ENCODE measurements around the gene KCNQ4.

KCNQ4 gene

GRCh38 chr1:40803902-40804301, 20.3 kb downstream of the KCNQ4 start:
- TF ChIP-seq FOXM1 (IDR thresholded peaks at IDR 0.05; ENCODE audit: borderline replicate concordance) (no peak), ARNT (IDR thresholded peaks at IDR 0.05) (no peak), LEF1 (IDR thresholded peaks at IDR 0.05; ENCODE audit: borderline replicate concordance) (no peak), CTBP1 (IDR thresholded peaks at IDR 0.05; ENCODE audit: borderline replicate concordance) (no peak), TARDBP (IDR thresholded peaks at IDR 0.05) (no peak), FOXK2 (IDR thresholded peaks at IDR 0.05) (no peak), SUZ12 (IDR thresholded peaks at IDR 0.05) (no peak), BHLHE40 (IDR thresholded peaks at IDR 0.05; ENCODE audit: borderline replicate concordance) (no peak), L3MBTL2 (conservative IDR thresholded peaks at IDR 0.05) (no peak), PKNOX1 (IDR thresholded peaks at IDR 0.05) (no peak), ZNF384 (IDR thresholded peaks at IDR 0.05) (no peak), NFRKB (IDR thresholded peaks at IDR 0.05) (no peak), SP1 (IDR thresholded peaks at IDR 0.05) (no peak), FOXA1 (IDR thresholded peaks at IDR 0.05) (no peak), ELF4 (IDR thresholded peaks at IDR 0.05) (no peak)
- ChIA-PET POLR2A (no interaction called here), CTCF (no interaction called here)
- DNase-seq (ENCODE audit: extremely low spot score) = no peak

GRCh38 chr1:40806240-40806639, 22.7 kb downstream of the KCNQ4 start:
- TF ChIP-seq BHLHE40 (IDR thresholded peaks at IDR 0.05; ENCODE audit: borderline replicate concordance) (no peak), ZNF384 (IDR thresholded peaks at IDR 0.05) (no peak), ARNT (IDR thresholded peaks at IDR 0.05) (no peak), ELF4 (IDR thresholded peaks at IDR 0.05) (no peak), HDGF (IDR thresholded peaks at IDR 0.05; ENCODE audit: borderline replicate concordance) (no peak), SUZ12 (IDR thresholded peaks at IDR 0.05) (no peak), CTBP1 (IDR thresholded peaks at IDR 0.05; ENCODE audit: borderline replicate concordance) (no peak), FOXM1 (IDR thresholded peaks at IDR 0.05; ENCODE audit: borderline replicate concordance) (no peak), LEF1 (IDR thresholded peaks at IDR 0.05; ENCODE audit: borderline replicate concordance) (no peak), FOXA1 (IDR thresholded peaks at IDR 0.05) (no peak), FOXK2 (IDR thresholded peaks at IDR 0.05) (no peak), L3MBTL2 (conservative IDR thresholded peaks at IDR 0.05) (no peak), SP1 (IDR thresholded peaks at IDR 0.05) (no peak), PKNOX1 (IDR thresholded peaks at IDR 0.05) (no peak), TARDBP (IDR thresholded peaks at IDR 0.05) (no peak), NFRKB (IDR thresholded peaks at IDR 0.05) (no peak)
- CTCF ChIA-PET = interaction anchor here (1.5 kb wide), 1 partner anchor 32 kb away, joined by 5 read pairs; no protein-coding TSS in a partner anchor
- POLR2A ChIA-PET = no interaction called here
- no peak for DNase-seq (ENCODE audit: extremely low spot score)

GRCh38 chr1:40806731-40807695, 23.4 kb downstream of the KCNQ4 start:
- POLR2A ChIA-PET = no interaction called here
- TF ChIP-seq HDGF (IDR thresholded peaks at IDR 0.05; ENCODE audit: borderline replicate concordance) = no peak
- TF ChIP-seq TARDBP (IDR thresholded peaks at IDR 0.05) = no peak
- TF ChIP-seq PKNOX1 (IDR thresholded peaks at IDR 0.05) = no peak
- TF ChIP-seq CTBP1 (IDR thresholded peaks at IDR 0.05; ENCODE audit: borderline replicate concordance) = no peak
- no peak for TF ChIP-seq FOXM1 (IDR thresholded peaks at IDR 0.05; ENCODE audit: borderline replicate concordance)
- TF ChIP-seq LEF1 (IDR thresholded peaks at IDR 0.05; ENCODE audit: borderline replicate concordance) = no peak
- TF ChIP-seq NFRKB (IDR thresholded peaks at IDR 0.05) = no peak
- TF ChIP-seq ZNF384 (IDR thresholded peaks at IDR 0.05) = no peak
- no peak for TF ChIP-seq L3MBTL2 (conservative IDR thresholded peaks at IDR 0.05)
- TF ChIP-seq FOXK2 (IDR thresholded peaks at IDR 0.05) = no peak
- TF ChIP-seq BHLHE40 (IDR thresholded peaks at IDR 0.05; ENCODE audit: borderline replicate concordance) = no peak
- TF ChIP-seq SP1 (IDR thresholded peaks at IDR 0.05) = no peak
- no peak for TF ChIP-seq ELF4 (IDR thresholded peaks at IDR 0.05)
- TF ChIP-seq SUZ12 (IDR thresholded peaks at IDR 0.05) = no peak
- DNase-seq (ENCODE audit: extremely low spot score) = no peak
- CTCF ChIA-PET = interaction anchor here (1.2 kb wide), 1 partner anchor 42 kb away, joined by 3 read pairs; no protein-coding TSS in a partner anchor

- POLR2A ChIA-PET = interaction anchor here (0.7 kb wide), 1 partner anchor 9 kb away, joined by 3 read pairs; no protein-coding TSS in a partner anchor
- CTCF ChIA-PET = interaction anchor here (0.9 to 1.2 kb wide), 4 partner anchors 34 to 294 kb away, joined by 3 to 5 read pairs (median 3); no protein-coding TSS in a partner anchor
- TF ChIP-seq SUZ12 (IDR thresholded peaks at IDR 0.05) (no peak), FOXK2 (IDR thresholded peaks at IDR 0.05) (no peak), NFRKB (IDR thresholded peaks at IDR 0.05) (no peak), L3MBTL2 (conservative IDR thresholded peaks at IDR 0.05) (no peak), SP1 (IDR thresholded peaks at IDR 0.05) (no peak), ZNF384 (IDR thresholded peaks at IDR 0.05) (no peak), FOXA1 (IDR thresholded peaks at IDR 0.05) (no peak), TARDBP (IDR thresholded peaks at IDR 0.05) (no peak), CTBP1 (IDR thresholded peaks at IDR 0.05; ENCODE audit: borderline replicate concordance) (no peak)
Measured at GRCh38 chr1:40808002-40808401, 24.4 kb downstream of the KCNQ4 start.

GRCh38 chr1:40808444-40808843, 24.9 kb downstream of the KCNQ4 start:
- DNase-seq (ENCODE audit: extremely low spot score) = no peak
- TF ChIP-seq TARDBP (IDR thresholded peaks at IDR 0.05) (no peak), SP1 (IDR thresholded peaks at IDR 0.05) (no peak)
- ChIA-PET CTCF (interaction anchor here (0.9 to 1.2 kb wide), 4 partner anchors 34 to 294 kb away, joined by 3 to 5 read pairs (median 3); no protein-coding TSS in a partner anchor), POLR2A (interaction anchor here (0.7 kb wide), 1 partner anchor 9 kb away, joined by 3 read pairs; no protein-coding TSS in a partner anchor)

More at GRCh38 chr1:40808002-40808401, 24.4 kb downstream of the KCNQ4 start:
- DNase-seq (ENCODE audit: extremely low spot score) = no peak

Measured in HEK293T (cell line).